ENCODE measurements around the gene FMNL3. TPM values are rescaled to one million over a fixed set of nuclear protein-coding genes. Genes with fewer than 3 reads are reported as not detected.

The FMNL3 gene
- total and polyA plus RNA-seq, 4 donors = 0.72 to 4.5 (median 2.6) TPM

DNA sequence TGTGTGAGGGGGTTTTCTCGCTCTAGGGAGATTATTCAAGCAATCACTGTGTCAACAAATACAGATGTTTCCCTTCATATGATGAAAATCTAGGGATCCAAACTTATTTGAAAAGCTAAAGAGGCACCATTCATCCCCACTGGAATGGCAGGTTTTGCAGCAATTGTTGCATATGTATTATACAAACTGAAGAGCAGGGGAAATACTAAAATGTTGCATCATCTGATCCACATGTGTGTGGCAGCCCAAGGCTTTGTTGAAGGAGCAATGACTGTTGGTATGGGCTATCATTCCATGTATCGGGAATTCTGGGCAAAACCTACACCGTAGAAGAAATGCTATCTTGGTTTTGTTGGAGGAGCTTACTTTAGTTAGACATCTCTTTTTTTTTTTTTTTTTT, 87.9 kb downstream of the FMNL3 start:
- Histone ChIP-seq H3K27me3 (ENCODE audit: control insufficient read depth in 4 of 4, insufficient read depth in 4 of 4, low read length in 3 of 4) (no peaks in the 10 kb centered on the region), H3K4me3 (ENCODE audit: low read depth in 1 of 3, low read length in 3 of 3) (no peak overlapping the region), H3K27ac (ENCODE audit: low read depth in 1 of 2, low read length in 2 of 2) (no peak overlapping the region), H3K9ac (ENCODE audit: low read depth in 1 of 2, low read length in 2 of 2) (no peak overlapping the region), H3K9me3 (ENCODE audit: control insufficient read depth in 4 of 4, low read length in 3 of 4) (no peaks in the 10 kb centered on the region), H3K4me1 (ENCODE audit: control insufficient read depth in 4 of 4, insufficient read depth in 4 of 4, low read length in 3 of 4) (peaks cover 0 to 13% (median 8%) of the 10 kb centered on the region in 4 donors), H3K36me3 (ENCODE audit: control insufficient read depth in 4 of 4, insufficient read depth in 3 of 4, low read depth in 1 of 4, low read length in 3 of 4) (no peaks in the 10 kb centered on the region)
- 96% methylated on average over 3 of the region's 3 CpGs for WGBS
- no peak for DNase-seq (ENCODE audit: low spot score)
- TF ChIP-seq, protein P1, sequence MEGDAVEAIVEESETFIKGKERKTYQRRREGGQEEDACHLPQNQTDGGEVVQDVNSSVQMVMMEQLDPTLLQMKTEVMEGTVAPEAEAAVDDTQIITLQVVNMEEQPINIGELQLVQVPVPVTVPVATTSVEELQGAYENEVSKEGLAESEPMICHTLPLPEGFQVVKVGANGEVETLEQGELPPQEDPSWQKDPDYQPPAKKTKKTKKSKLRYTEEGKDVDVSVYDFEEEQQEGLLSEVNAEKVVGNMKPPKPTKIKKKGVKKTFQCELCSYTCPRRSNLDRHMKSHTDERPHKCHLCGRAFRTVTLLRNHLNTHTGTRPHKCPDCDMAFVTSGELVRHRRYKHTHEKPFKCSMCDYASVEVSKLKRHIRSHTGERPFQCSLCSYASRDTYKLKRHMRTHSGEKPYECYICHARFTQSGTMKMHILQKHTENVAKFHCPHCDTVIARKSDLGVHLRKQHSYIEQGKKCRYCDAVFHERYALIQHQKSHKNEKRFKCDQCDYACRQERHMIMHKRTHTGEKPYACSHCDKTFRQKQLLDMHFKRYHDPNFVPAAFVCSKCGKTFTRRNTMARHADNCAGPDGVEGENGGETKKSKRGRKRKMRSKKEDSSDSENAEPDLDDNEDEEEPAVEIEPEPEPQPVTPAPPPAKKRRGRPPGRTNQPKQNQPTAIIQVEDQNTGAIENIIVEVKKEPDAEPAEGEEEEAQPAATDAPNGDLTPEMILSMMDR (IDR thresholded peaks at IDR 0.05; ENCODE audit: low read depth, low read length, missing input control) = no peak
- TF ChIP-seq RXRA (IDR thresholded peaks at IDR 0.05) (no peak), JUND (IDR thresholded peaks at IDR 0.05) (no peak), YY1 (IDR thresholded peaks at IDR 0.05) (no peak), SP1 (IDR thresholded peaks at IDR 0.05) (no peak), RAD21 (IDR thresholded peaks at IDR 0.05) (no peak), TAF1 (conservative IDR thresholded peaks at IDR 0.05) (no peak)
- TF ChIP-seq, protein P2, sequence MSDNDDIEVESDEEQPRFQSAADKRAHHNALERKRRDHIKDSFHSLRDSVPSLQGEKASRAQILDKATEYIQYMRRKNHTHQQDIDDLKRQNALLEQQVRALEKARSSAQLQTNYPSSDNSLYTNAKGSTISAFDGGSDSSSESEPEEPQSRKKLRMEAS (IDR thresholded peaks at IDR 0.05) = no peak
- TF ChIP-seq, protein P3, sequence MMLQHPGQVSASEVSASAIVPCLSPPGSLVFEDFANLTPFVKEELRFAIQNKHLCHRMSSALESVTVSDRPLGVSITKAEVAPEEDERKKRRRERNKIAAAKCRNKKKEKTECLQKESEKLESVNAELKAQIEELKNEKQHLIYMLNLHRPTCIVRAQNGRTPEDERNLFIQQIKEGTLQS (IDR thresholded peaks at IDR 0.05) = no peak

DNA sequence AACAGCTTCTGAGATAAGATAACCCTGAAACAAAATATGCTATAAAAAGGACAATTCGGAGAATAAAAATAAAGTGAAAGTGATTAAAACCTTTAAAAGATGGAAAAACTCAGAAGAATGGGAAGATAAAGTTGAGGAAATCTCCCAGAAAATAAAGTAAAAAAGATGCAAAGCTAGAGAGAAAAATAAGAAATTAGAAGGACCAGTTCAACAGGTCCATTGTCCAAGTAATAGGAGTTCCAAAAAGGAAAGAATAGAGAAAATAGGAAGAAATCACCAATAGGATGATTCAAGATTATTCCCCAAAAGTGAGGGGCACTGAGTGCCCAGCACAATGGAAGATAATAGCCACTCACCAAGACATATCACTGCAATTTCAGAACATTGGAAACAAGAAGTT, 88.6 kb downstream of the FMNL3 start:
- WGBS = 69% methylated on average over 1 of the region's 1 CpG
- Histone ChIP-seq H3K27ac (ENCODE audit: low read depth in 1 of 2, low read length in 2 of 2) (no peak overlapping the region), H3K9me3 (ENCODE audit: control insufficient read depth in 4 of 4, low read length in 3 of 4) (no peaks in the 10 kb centered on the region), H3K4me1 (ENCODE audit: control insufficient read depth in 4 of 4, insufficient read depth in 4 of 4, low read length in 3 of 4) (peaks cover 0 to 13% (median 7%) of the 10 kb centered on the region in 4 donors), H3K4me3 (ENCODE audit: low read depth in 1 of 3, low read length in 3 of 3) (no peak overlapping the region), H3K27me3 (ENCODE audit: control insufficient read depth in 4 of 4, insufficient read depth in 4 of 4, low read length in 3 of 4) (no peaks in the 10 kb centered on the region), H3K9ac (ENCODE audit: low read depth in 1 of 2, low read length in 2 of 2) (no peak overlapping the region), H3K36me3 (ENCODE audit: control insufficient read depth in 4 of 4, insufficient read depth in 3 of 4, low read depth in 1 of 4, low read length in 3 of 4) (no peaks in the 10 kb centered on the region)
- no peak for DNase-seq (ENCODE audit: low spot score)
- no peak for TF ChIP-seq YY1 (IDR thresholded peaks at IDR 0.05)
- TF ChIP-seq RXRA (IDR thresholded peaks at IDR 0.05) = no peak
- no peak for TF ChIP-seq GABPA (IDR thresholded peaks at IDR 0.05 in 1 of 2, conservative IDR thresholded peaks at IDR 0.05 in 1 of 2)
- TF ChIP-seq TAF1 (conservative IDR thresholded peaks at IDR 0.05) = no peak
- TF ChIP-seq, protein P4, sequence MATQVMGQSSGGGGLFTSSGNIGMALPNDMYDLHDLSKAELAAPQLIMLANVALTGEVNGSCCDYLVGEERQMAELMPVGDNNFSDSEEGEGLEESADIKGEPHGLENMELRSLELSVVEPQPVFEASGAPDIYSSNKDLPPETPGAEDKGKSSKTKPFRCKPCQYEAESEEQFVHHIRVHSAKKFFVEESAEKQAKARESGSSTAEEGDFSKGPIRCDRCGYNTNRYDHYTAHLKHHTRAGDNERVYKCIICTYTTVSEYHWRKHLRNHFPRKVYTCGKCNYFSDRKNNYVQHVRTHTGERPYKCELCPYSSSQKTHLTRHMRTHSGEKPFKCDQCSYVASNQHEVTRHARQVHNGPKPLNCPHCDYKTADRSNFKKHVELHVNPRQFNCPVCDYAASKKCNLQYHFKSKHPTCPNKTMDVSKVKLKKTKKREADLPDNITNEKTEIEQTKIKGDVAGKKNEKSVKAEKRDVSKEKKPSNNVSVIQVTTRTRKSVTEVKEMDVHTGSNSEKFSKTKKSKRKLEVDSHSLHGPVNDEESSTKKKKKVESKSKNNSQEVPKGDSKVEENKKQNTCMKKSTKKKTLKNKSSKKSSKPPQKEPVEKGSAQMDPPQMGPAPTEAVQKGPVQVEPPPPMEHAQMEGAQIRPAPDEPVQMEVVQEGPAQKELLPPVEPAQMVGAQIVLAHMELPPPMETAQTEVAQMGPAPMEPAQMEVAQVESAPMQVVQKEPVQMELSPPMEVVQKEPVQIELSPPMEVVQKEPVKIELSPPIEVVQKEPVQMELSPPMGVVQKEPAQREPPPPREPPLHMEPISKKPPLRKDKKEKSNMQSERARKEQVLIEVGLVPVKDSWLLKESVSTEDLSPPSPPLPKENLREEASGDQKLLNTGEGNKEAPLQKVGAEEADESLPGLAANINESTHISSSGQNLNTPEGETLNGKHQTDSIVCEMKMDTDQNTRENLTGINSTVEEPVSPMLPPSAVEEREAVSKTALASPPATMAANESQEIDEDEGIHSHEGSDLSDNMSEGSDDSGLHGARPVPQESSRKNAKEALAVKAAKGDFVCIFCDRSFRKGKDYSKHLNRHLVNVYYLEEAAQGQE (IDR thresholded peaks at IDR 0.05) = no peak
- TF ChIP-seq NR2F2 (IDR thresholded peaks at IDR 0.05) = no peak
- no peak for TF ChIP-seq EGR1 (IDR thresholded peaks at IDR 0.05; ENCODE audit: low read depth in 2 of 2)
- TF ChIP-seq RAD21 (IDR thresholded peaks at IDR 0.05) = no peak
- TF ChIP-seq, protein P1 (IDR thresholded peaks at IDR 0.05; ENCODE audit: low read depth, low read length, missing input control) = no peak

Data from liver (tissue), 9 donors.